Measurements from ENCODE around the gene ELF1.
"Not testable (repeated sequence)": the region's sequence is repeated elsewhere in the genome, so short reads cannot be mapped to it uniquely, and the experiment has no call there.

The ELF1 gene

DNA sequence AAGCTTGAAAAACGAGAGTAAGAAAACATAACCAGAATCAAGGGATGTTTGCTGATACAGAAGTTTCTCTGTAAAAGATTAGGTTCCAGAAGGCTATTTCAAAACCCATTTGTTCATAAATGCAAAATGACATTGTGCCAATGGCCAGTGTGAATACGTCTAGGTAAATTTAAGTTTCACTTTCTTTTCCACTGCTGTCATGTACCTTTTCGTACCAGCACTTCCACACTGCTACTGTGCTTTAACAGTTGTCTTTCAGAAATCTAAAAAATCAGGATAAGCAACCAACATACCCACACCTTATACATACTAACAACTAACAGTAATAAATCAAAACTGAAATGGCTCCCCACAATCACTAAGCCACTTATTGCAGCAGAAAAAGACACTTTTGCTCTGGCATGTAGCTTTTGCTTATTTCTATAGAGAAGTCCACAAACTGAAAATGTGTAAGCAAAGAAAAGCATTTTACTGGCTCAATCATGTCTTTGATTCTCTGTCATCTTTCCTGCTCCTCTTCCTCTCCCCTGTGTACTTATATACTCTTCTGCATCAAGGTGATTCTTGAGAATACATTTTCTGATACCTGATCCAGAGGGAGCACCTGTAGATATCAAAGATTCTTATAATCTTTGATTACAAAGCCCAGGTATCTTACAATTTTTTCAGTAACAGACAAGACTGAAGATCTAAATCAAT lies 34.3 kb downstream of the ELF1 start:
- Mint-ChIP-seq H3K4me1 (ENCODE audit: low read depth) (peaks cover 72% of the 10 kb centered on the region), H3K4me3 (peak overlapping the region; percentile 85), H3K27me3 (no peaks in the 10 kb centered on the region), H3K36me3 (peaks cover 3% of the 10 kb centered on the region), H3K27ac (peak overlapping the region; percentile 97), H3K9me3 (ENCODE audit: low read depth) (no peaks in the 10 kb centered on the region)

DNA sequence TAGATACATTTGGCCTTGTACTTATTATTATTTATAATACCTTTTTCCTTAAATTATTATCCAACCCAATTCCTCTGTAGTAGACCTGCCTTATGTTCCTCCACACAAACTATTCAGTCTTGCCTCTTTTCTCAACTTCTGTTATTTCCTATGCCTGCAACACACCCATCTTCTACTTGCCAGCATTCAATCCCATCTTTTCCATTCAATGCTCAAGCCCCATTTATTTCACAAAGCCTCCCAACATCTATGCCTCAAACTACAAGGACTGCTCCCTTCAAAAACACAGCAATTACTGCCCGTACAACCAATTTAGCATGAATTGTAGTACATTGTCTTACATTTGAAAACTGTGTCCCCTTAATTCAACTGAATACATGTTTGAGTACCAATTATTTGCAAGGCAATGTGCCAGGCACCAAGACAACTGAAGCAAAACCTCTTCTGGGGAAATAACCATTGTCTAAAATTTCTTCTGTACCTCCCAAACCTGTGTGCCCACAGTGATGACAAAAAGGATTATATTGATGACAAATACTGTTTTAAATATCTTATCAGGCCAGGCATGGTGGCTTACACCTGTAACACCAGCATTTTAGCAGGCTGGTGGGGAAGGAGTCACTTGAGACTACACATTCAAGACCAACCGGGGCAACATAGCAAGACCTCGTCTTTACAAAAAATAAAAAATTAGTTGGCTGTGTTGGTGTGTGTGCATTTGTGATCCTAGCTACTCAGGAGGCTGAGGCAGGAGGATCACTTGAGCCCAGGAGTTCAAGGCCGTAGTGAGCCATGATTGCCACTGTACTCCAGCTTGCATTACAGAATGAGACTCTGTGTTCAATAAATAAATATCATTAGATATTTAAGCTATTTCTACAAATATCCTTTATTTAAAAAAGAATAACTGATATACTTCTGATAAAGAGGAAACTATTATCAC lies 35.1 kb downstream of the ELF1 start:
- Mint-ChIP-seq H3K9me3 (ENCODE audit: low read depth) (no peaks in the 10 kb centered on the region), H3K36me3 (peaks cover 3% of the 10 kb centered on the region), H3K27me3 (no peaks in the 10 kb centered on the region), H3K4me1 (ENCODE audit: low read depth) (peaks cover 73% of the 10 kb centered on the region), H3K27ac (peak overlapping the region; percentile 97), H3K4me3 (peak overlapping the region; percentile 97)

- H3K27me3 Mint-ChIP-seq, result no peaks in the 10 kb centered on the region
- H3K9me3 Mint-ChIP-seq (ENCODE audit: low read depth), result no peaks in the 10 kb centered on the region
- peak overlapping the region; percentile 97 for H3K27ac Mint-ChIP-seq
- peak overlapping the region; percentile 97 for H3K4me3 Mint-ChIP-seq
- peaks cover 3% of the 10 kb centered on the region for H3K36me3 Mint-ChIP-seq
- H3K4me1 Mint-ChIP-seq (ENCODE audit: low read depth), result peaks cover 70% of the 10 kb centered on the region
Measured at GRCh38 chr13:40983259-40983658, 35.9 kb downstream of the ELF1 start.

GRCh38 chr13:40982772-40983171 lies 36.3 kb downstream of the ELF1 start:
- peaks cover 70% of the 10 kb centered on the region for H3K4me1 Mint-ChIP-seq (ENCODE audit: low read depth)
- H3K9me3 Mint-ChIP-seq (ENCODE audit: low read depth), result no peaks in the 10 kb centered on the region
- peak overlapping the region; percentile 97 for H3K4me3 Mint-ChIP-seq
- H3K36me3 Mint-ChIP-seq, result peaks cover 3% of the 10 kb centered on the region
- H3K27ac Mint-ChIP-seq, result peak overlapping the region; percentile 97
- H3K27me3 Mint-ChIP-seq, result no peaks in the 10 kb centered on the region

- Mint-ChIP-seq H3K9me3 (ENCODE audit: low read depth) (no peaks in the 10 kb centered on the region), H3K27me3 (no peaks in the 10 kb centered on the region), H3K4me3 (peak overlapping the region; percentile 97), H3K27ac (peak overlapping the region; percentile 97), H3K36me3 (peaks cover 3% of the 10 kb centered on the region), H3K4me1 (ENCODE audit: low read depth) (peaks cover 75% of the 10 kb centered on the region)
Measured at GRCh38 chr13:40981949-40982348, 37.2 kb downstream of the ELF1 start.

DNA sequence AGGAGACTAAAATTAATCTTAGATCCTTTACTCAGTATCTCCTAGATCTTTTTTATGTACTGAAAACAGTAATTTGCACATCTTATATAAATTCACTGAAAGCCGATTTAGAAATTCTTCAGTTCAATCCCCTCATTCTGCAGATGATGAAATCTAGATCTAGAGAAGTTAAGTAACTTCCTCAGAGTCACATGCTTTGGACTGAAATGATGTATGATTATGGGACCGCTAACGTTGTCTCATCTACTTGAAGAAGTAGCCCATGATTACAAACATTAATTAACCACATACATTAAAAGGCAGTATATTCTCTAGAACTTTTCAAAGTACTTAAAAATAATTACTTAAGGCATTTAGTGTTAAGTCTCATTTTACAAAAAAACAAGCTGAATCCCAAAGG lies 37.8 kb downstream of the ELF1 start:
- Mint-ChIP-seq H3K4me1 (ENCODE audit: low read depth) (peaks cover 78% of the 10 kb centered on the region), H3K4me3 (peak overlapping the region; percentile 97), H3K27ac (peak overlapping the region; percentile 97), H3K36me3 (peaks cover 3% of the 10 kb centered on the region), H3K9me3 (ENCODE audit: low read depth) (no peaks in the 10 kb centered on the region), H3K27me3 (no peaks in the 10 kb centered on the region)

DNA sequence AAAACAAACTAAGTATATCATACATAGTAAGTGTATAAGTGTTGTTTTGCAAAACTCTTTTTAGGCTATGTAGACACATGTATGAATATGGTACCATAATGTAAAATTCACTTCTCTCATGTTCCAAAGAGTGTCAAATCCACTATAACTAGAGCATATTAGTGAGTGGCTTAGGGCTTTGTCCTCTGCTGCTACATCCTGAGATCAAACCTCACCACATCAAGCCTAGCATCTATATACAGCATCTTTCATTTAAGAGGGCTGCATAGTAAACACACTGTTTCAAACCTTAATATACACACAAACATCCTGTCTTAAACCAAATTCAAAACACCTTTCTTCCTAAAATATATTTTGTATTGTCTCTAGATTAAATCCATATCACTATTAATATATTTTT lies 38.7 kb downstream of the ELF1 start:
- Mint-ChIP-seq H3K36me3 (peaks cover 3% of the 10 kb centered on the region), H3K27ac (peak overlapping the region; percentile 97), H3K9me3 (ENCODE audit: low read depth) (no peaks in the 10 kb centered on the region), H3K4me1 (ENCODE audit: low read depth) (peaks cover 78% of the 10 kb centered on the region), H3K27me3 (no peaks in the 10 kb centered on the region), H3K4me3 (peak overlapping the region; percentile 97)

DNA sequence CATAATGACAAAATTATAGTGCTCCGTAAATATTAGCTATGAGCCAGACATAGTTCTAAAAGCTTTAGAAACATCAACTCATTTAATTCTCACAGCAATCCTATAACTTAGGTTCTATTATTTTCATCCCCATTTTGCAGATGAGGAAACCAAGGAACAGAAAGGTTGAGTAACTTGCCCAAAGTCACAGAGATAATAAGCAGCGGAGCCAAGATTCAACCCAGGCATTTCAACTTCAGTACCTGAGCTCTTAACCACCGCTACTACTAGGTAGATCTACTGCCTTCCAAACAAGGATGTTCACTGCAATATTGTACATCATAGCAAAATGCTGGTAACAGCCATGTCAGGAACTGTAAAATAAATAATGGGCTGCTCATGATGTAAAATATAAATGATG lies 39.9 kb downstream of the ELF1 start:
- no peaks in the 10 kb centered on the region for H3K27me3 Mint-ChIP-seq
- no peaks in the 10 kb centered on the region for H3K9me3 Mint-ChIP-seq (ENCODE audit: low read depth)
- H3K27ac Mint-ChIP-seq, result peak overlapping the region; percentile 97
- H3K36me3 Mint-ChIP-seq, result peaks cover 3% of the 10 kb centered on the region
- H3K4me1 Mint-ChIP-seq (ENCODE audit: low read depth), result peaks cover 80% of the 10 kb centered on the region
- H3K4me3 Mint-ChIP-seq, result peak overlapping the region; percentile 97

DNA sequence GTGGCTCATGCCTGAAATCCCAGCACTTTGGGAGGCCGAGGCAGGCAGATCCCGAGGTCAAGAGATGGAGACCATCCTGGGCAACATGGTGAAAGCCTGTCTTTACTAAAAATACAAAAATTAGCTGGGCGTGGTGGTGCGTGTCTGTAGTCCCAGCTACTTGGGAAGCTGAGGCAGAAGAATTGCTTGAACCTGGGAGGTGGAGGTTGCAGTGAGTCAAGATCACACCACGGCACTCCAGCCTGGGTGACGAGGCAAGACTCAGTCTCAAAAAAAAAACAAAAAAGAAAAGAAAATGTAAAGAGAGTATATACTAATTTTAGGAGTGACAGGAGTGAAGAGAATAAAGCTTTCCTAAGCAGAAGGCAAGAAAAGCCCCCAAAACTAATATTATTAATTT lies 41.0 kb downstream of the ELF1 start:
- H3K27me3 Mint-ChIP-seq; H3K36me3 Mint-ChIP-seq; H3K9me3 Mint-ChIP-seq (ENCODE audit: low read depth): not testable (repeated sequence)
- Mint-ChIP-seq H3K4me3 (peak overlapping the region; percentile 97), H3K4me1 (ENCODE audit: low read depth) (peaks cover 80% of the 10 kb centered on the region), H3K27ac (peak overlapping the region; percentile 97)

GRCh38 chr13:40975441-40975840 lies 43.7 kb downstream of the ELF1 start:
- no peaks in the 10 kb centered on the region for H3K27me3 Mint-ChIP-seq
- peaks cover 92% of the 10 kb centered on the region for H3K4me1 Mint-ChIP-seq (ENCODE audit: low read depth)
- no peaks in the 10 kb centered on the region for H3K9me3 Mint-ChIP-seq (ENCODE audit: low read depth)
- H3K27ac Mint-ChIP-seq, result peak overlapping the region; percentile 87
- peaks cover 2% of the 10 kb centered on the region for H3K36me3 Mint-ChIP-seq
- H3K4me3 Mint-ChIP-seq, result peak overlapping the region; percentile 75

DNA sequence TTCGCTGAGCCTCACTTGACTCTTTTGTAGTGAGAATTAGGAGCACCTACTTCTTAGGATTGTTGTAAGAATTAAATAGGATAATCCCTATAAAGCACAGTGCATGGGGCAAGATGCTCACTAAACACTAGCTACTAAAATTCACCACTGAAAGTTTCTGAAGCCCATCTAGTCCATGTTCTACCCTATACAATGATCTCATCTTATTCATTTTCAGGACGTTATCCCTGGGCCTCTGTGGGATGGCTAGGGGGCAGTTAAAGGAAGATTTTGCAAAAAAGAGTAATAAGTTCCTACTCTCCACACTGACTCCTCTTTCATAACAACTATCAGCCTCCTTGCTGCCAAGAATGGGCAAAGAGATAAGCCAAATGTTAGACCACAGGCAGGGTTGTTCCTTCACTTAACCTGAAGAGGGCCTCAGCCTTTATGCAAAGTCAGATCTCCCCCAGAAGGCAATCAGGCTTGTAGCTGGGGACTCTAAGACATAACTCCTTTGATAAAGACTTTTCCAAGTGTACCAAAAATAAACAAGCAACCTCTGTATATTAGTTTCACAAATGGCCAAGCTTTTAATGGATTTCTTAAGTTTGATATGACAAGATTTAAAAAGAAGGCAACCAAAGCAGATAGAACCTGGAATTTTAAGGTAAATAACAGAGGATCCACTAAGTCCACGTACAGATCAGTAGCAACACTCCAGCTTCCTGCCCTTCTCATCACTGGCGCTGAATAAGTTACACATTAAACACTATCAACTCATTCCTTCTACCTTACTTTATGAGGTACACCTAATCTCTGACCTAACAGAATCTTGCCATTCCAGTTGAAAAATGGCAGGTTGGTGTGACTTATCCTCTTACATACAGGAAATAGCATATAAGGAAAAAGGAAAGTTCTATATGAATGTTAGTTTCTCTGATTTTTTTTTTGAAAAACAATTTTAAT lies 44.4 kb downstream of the ELF1 start:
- Mint-ChIP-seq H3K4me3 (peak overlapping the region; percentile 80), H3K36me3 (peaks cover 2% of the 10 kb centered on the region), H3K27me3 (no peaks in the 10 kb centered on the region), H3K4me1 (ENCODE audit: low read depth) (peaks cover 94% of the 10 kb centered on the region), H3K9me3 (ENCODE audit: low read depth) (no peaks in the 10 kb centered on the region), H3K27ac (peak overlapping the region; percentile 87)

DNA sequence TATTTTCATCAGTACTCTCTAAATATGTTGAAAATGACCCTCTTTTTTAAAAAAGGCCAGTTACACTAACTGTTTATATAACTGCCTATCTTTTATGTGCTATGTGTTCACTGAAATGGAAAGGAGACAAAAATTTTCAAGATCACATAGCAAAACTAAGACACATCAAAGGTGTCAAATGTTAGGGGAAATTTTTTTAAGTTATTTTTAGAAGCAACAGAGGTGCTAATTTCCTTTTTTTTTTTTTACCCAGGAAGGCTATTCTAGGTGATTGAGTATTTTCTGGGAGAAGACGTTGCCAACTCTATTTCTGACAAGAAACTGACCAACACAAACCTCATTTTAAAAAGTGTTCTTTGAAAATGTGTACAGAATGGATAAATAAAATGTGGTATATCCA lies 45.7 kb downstream of the ELF1 start:
- H3K4me3 Mint-ChIP-seq, result peak overlapping the region; percentile 61

GRCh38 chr13:40971321-40971720 lies 47.8 kb downstream of the ELF1 start:
- H3K4me3 Mint-ChIP-seq, result peak overlapping the region; percentile 61
- peaks cover 4% of the 10 kb centered on the region for H3K36me3 Mint-ChIP-seq
- no peaks in the 10 kb centered on the region for H3K9me3 Mint-ChIP-seq (ENCODE audit: low read depth)
- no peaks in the 10 kb centered on the region for H3K27me3 Mint-ChIP-seq
- H3K4me1 Mint-ChIP-seq (ENCODE audit: low read depth), result peaks cover 98% of the 10 kb centered on the region
- H3K27ac Mint-ChIP-seq, result peak overlapping the region; percentile 80

More for the DNA sequence above, 45.7 kb downstream of the ELF1 start:
- H3K27me3 Mint-ChIP-seq, result no peaks in the 10 kb centered on the region
- H3K9me3 Mint-ChIP-seq (ENCODE audit: low read depth), result no peaks in the 10 kb centered on the region
- peaks cover 98% of the 10 kb centered on the region for H3K4me1 Mint-ChIP-seq (ENCODE audit: low read depth)
- peak overlapping the region; percentile 87 for H3K27ac Mint-ChIP-seq
- H3K36me3 Mint-ChIP-seq, result peaks cover 4% of the 10 kb centered on the region

DNA sequence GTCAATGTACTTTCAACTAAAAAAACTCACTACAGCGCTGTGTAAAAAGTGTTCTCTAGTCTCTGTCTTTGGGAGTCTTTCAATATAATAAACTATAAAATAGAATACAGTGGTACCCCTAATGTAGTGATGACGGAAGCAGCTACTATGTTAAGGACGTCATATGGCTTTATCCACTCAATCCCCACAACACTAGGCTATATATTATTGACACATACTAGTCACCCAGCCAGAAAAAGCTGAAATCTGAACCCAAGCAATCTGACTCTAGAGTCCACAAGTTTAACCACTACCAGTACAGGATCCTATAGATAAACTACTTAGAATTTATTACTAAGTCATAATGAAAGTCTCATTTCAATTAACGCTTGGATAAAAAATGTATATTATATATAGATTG lies 48.3 kb downstream of the ELF1 start:
- H3K36me3 Mint-ChIP-seq, result peaks cover 4% of the 10 kb centered on the region
- H3K9me3 Mint-ChIP-seq (ENCODE audit: low read depth), result no peaks in the 10 kb centered on the region
- no peaks in the 10 kb centered on the region for H3K27me3 Mint-ChIP-seq
- peak overlapping the region; percentile 85 for H3K27ac Mint-ChIP-seq
- H3K4me3 Mint-ChIP-seq, result peak overlapping the region; percentile 50
- H3K4me1 Mint-ChIP-seq (ENCODE audit: low read depth), result peaks cover 98% of the 10 kb centered on the region
